Stimulated activated CD8-positive, alpha-beta memory T cell treated with anti-CD3 and anti-CD28 coated beads, Interleukin-4, amount 100 ng/mL, for 24 hours (primary cell): ENCODE results near the gene SYNE2.
"Not testable (repeated sequence)": the region's sequence is repeated elsewhere in the genome, so short reads cannot be mapped to it uniquely, and the experiment has no call there.

Source experiments
- DNase-seq: peaks from one replicate; pipeline ENCODE4 v3.0.0-alpha.2; 2020; ENCODE audit warnings: low read depth

The SYNE2 gene, protein sequence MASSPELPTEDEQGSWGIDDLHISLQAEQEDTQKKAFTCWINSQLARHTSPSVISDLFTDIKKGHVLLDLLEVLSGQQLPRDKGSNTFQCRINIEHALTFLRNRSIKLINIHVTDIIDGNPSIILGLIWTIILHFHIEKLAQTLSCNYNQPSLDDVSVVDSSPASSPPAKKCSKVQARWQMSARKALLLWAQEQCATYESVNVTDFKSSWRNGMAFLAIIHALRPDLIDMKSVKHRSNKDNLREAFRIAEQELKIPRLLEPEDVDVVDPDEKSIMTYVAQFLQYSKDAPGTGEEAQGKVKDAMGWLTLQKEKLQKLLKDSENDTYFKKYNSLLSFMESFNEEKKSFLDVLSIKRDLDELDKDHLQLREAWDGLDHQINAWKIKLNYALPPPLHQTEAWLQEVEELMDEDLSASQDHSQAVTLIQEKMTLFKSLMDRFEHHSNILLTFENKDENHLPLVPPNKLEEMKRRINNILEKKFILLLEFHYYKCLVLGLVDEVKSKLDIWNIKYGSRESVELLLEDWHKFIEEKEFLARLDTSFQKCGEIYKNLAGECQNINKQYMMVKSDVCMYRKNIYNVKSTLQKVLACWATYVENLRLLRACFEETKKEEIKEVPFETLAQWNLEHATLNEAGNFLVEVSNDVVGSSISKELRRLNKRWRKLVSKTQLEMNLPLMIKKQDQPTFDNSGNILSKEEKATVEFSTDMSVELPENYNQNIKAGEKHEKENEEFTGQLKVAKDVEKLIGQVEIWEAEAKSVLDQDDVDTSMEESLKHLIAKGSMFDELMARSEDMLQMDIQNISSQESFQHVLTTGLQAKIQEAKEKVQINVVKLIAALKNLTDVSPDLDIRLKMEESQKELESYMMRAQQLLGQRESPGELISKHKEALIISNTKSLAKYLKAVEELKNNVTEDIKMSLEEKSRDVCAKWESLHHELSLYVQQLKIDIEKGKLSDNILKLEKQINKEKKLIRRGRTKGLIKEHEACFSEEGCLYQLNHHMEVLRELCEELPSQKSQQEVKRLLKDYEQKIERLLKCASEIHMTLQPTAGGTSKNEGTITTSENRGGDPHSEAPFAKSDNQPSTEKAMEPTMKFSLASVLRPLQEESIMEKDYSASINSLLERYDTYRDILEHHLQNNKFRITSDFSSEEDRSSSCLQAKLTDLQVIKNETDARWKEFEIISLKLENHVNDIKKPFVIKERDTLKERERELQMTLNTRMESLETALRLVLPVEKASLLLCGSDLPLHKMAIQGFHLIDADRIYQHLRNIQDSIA (N-terminal part only)

GRCh38 chr14:63852817-63853731 lies at the start of gene SYNE2:
SYNE2 (plus strand) TSS chr14:63853004; CDS start chr14:63909149, 56,145 bp downstream.
- DNase-seq: peak; percentile 79

GRCh38 chr14:63803221-63803791 lies 49.5 kb upstream of the SYNE2 start:
- not testable (repeated sequence) for DNase-seq

DNA sequence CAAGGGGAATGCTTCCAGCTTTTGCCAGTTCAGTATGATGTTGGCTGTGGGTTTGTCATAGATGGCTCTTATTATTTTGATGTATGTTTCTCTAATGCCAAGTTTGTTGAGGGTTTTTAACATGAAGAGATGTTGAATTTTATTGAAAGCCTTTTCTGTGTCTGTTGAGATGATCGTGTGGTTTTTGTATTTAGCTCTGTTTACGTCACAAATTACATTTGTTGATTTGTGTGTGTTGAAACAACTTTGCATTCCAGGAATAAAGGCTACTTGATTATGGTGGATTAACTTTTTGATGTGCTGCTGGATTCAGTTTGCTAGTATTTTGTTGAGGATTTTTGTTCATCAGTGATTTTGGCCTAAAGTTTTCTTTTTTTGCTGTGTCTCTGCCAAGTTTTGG lies 46.7 kb upstream of the SYNE2 start:
- not testable (repeated sequence) for DNase-seq

DNA sequence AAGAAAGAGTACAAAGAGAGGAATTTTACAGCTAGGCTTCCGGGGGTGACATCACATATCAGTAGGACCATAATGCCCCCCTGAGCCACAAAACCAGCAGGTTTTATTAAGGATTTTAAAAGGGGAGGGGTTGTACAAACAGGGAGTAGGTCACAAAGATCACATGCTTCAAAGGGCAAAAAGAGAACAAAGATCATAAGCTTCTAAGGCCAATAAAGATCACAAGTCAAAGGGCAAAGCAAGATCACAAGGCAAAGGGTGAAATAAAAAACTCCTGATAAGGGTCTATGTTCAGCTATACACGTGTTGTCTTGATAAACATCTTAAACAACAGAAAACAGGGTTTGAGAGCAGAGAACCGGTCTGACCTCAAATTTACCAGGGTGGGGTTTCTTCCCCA lies 41.1 kb upstream of the SYNE2 start:
- not testable (repeated sequence) for DNase-seq

GRCh38 chr14:63833728-63834127 lies 19.1 kb upstream of the SYNE2 start:
- no peak for DNase-seq

- DNase-seq: peak; percentile 35
These were observed 11.8 kb upstream of the SYNE2 start for GRCh38 chr14:63840981-63841380.

GRCh38 chr14:63843796-63844195 lies 9.0 kb upstream of the SYNE2 start:
- no peak for DNase-seq

DNA sequence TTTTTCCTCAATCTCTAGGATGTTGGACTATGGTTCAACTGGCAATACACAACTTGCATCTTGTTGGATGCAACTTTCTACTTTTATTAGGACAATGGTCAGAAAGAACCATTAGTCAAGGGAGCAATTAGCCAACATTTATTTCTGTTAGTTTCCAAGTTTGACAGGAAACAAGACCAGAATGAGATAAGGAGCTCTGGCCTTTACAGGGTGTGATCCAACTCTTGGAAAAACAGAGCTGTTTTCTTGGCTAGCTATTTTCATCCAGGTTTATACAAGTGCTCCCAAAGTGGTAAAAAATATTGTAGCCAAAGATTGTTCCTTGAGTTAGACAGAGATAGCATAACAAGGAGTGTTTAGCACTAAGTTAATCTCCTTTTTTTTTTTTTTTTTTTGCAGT lies 3.9 kb upstream of the SYNE2 start:
- no peak for DNase-seq

DNA sequence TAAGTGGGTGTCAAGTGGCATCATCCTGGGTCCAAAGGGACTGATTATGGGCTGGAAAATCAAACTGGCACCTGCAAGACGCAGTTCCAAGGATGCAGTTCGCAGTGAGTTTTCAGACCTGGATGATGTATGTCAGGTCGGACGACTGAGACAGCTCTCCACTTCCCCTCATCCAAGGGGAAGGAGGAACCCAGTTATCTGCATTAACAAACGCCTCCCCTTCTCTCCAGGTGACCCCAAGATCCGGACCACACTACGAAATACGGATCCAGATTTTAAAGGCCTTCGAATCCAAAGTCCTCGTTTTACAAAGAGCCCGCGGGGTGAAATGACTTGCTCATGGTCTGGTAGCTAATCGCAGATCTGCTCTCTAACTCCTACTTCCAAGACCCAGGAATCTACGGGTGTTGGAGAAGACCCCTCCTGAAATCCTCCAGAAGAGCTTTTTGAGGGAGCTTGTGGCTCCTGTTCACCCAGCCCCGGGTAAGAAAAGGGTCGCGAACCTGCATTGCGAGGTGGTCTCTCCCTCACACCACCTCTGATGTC lies 460 bp upstream of the SYNE2 start:
- no peak for DNase-seq

DNA sequence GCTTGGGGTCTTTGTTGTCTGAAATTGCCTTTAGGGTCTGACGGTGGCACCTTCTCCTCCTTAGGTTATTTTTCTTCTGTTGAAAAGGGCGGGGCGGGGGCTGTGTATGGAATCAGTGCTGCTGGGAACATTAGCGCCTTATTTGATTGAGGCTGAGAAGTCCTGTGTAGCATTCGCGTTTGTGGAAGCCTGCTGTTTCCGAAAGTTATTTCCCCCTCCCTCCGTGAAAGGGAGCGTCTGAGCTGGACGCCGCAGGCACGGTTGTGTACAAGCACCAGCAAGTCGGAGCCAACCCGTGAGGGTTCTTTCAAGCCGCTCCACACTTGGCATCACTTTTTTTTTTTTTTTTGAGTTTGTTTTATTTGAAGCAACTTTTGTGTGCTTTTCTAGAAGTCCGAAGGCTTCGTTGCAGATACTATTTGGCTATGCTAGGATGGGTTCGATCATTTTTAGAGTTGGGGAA lies 1.1 kb downstream of the SYNE2 start:
- DNase-seq: peak; percentile 13

DNA sequence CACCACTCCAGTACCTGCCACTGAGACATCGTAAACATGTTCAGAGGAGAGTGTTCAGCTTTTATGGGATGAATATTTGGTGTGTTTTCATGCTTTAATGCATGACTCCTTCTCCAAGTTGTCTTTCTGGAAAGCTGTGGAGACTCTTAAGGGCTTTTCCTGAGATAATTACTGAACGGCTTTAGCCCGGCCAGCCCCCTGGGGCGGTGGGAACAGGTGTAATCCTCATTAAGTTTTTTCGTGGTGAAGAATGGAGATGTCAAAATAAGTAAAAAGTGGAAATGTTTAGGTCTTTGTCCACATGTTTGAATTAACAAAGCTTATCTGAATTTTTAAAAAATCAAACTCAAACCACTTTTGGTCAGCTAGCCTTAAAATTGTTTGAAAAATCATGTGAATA lies 1.5 kb downstream of the SYNE2 start:
- DNase-seq: no peak

GRCh38 chr14:63855281-63855680 lies 2.5 kb downstream of the SYNE2 start:
- DNase-seq: no peak

GRCh38 chr14:63857466-63858030 lies 4.7 kb downstream of the SYNE2 start:
- DNase-seq: no peak

- no peak for DNase-seq
These were observed 7.3 kb downstream of the SYNE2 start for GRCh38 chr14:63860146-63860545.

DNA sequence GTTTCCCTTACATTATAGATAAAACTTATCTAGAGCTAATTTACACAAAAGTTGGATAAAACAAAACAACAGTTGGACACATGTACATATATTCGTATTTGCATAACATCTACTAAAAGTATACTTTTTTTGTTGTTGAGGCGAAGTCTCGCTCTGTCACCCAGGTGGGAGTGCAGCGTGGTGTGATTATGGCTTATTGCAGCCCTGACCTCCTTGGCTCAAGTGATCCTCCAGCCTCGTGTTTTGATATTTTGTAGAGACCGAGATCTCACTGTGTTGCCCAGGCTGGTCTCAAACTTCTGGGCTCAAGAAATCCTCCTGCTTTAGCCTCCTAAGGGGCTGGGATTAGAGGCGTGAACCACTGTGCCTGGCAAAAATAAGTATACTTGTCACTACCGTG lies 9.4 kb downstream of the SYNE2 start:
- DNase-seq: no peak

GRCh38 chr14:63863004-63863403 lies 10.2 kb downstream of the SYNE2 start:
- no peak for DNase-seq

- not testable (repeated sequence) for DNase-seq
These were observed 12.0 kb downstream of the SYNE2 start for GRCh38 chr14:63864775-63865174.

- DNase-seq: no peak
These were observed 15.4 kb downstream of the SYNE2 start for GRCh38 chr14:63867933-63868921.
